ENCODE results near the gene OR4S1.
A peak's percentile ranks its signal among the peaks of the same experiment; 100 is the strongest.
"Not testable (repeated sequence)": the region's sequence is repeated elsewhere in the genome, so short reads cannot be mapped to it uniquely, and the experiment has no call there.

The OR4S1 gene

GRCh38 chr11:48305923-48306322 lies at the start of gene OR4S1:
OR4S1 (plus strand) TSS chr11:48306223; CDS start chr11:48306223, 0 bp downstream.
- no peak for DNase-seq

- no peak for DNase-seq
These were observed 44.4 kb upstream of the OR4S1 start for GRCh38 chr11:48261600-48261999.

- DNase-seq = no peak
These were observed 42.6 kb upstream of the OR4S1 start, which contains the start of gene OR4X1 for GRCh38 chr11:48263423-48263911. OR4X1 (plus strand) TSS chr11:48263861; CDS start chr11:48263861, 0 bp downstream.

- DNase-seq = no peak
These were observed 35.4 kb upstream of the OR4S1 start for GRCh38 chr11:48270621-48271020.

- DNase-seq = no peak
These were observed 33.4 kb upstream of the OR4S1 start for GRCh38 chr11:48272606-48273005.

GRCh38 chr11:48307760-48308386 lies 1.9 kb downstream of the OR4S1 start:
- DNase-seq = peak; percentile 48

- DNase-seq = not testable (repeated sequence)
These were observed 7.6 kb downstream of the OR4S1 start for GRCh38 chr11:48313590-48313989.

GRCh38 chr11:48319813-48320212 lies 13.8 kb downstream of the OR4S1 start:
- DNase-seq = not testable (repeated sequence)

- not testable (repeated sequence) for DNase-seq
These were observed 18.6 kb downstream of the OR4S1 start, which contains the start of gene OR4C3 for GRCh38 chr11:48324620-48325019. OR4C3 (plus strand) TSS chr11:48324920; CDS start chr11:48325022, 102 bp downstream.

- DNase-seq = no peak
These were observed 35.4 kb downstream of the OR4S1 start for GRCh38 chr11:48341466-48341865.

- DNase-seq = not testable (repeated sequence)
These were observed 36.5 kb downstream of the OR4S1 start for GRCh38 chr11:48342505-48342904.

- not testable (repeated sequence) for DNase-seq
These were observed 40.3 kb downstream of the OR4S1 start for GRCh38 chr11:48346286-48346685.

GRCh38 chr11:48354013-48354412 lies 48.0 kb downstream of the OR4S1 start:
- no peak for DNase-seq

GRCh38 chr11:48354677-48355076 lies 48.7 kb downstream of the OR4S1 start:
- no peak for DNase-seq

Data from NCI-H2171 treated with DMSO at 0.1 percent for 48 hours (cell line).